Dermis blood vessel endothelial cell (primary cell): ENCODE data around the gene TEX35. TPM values are rescaled to one million over a fixed set of nuclear protein-coding genes. Genes with fewer than 3 reads are reported as not detected.
A peak's percentile ranks its signal among the peaks of the same experiment; 100 is the strongest.
"Not testable (repeated sequence)": the region's sequence is repeated elsewhere in the genome, so short reads cannot be mapped to it uniquely, and the experiment has no call there.

Experiments
- DNase-seq: peaks from one replicate; pipeline ENCODE4 v3.0.0; 2010
- total RNA-seq: library from RNA; depleted of rRNA; stranded (reverse); fragments of >200 nt; gene quantifications from 2 replicates; pipeline ENCODE4 v1.2.3, GENCODE V29; 2014

Gene TEX35
- total RNA-seq, 1 donor from 2014 or later, result not detected

DNA sequence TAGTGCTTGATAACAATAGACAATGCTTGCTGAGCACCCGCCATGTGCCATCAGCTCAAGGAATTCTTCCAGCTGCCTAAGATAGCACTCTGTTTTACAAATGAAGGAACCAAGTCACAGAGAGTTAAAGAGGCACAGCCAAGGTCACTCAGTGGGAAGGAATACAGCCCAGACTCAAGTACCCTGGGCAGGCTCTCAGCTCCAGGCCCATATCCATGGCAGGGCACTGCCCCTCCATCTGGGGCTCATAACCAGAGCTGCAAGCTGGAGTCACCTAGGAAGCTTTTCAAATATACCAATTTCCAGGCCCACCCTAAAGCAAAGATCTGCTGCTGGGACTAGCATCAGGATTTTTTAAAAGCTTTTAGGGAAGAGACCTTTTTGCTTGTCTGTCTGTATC, 17.8 kb upstream of the TEX35 start:
- no peak for DNase-seq

- DNase-seq, result no peak
Observed at GRCh38 chr1:178495741-178496409, 17.0 kb upstream of the TEX35 start.

DNA sequence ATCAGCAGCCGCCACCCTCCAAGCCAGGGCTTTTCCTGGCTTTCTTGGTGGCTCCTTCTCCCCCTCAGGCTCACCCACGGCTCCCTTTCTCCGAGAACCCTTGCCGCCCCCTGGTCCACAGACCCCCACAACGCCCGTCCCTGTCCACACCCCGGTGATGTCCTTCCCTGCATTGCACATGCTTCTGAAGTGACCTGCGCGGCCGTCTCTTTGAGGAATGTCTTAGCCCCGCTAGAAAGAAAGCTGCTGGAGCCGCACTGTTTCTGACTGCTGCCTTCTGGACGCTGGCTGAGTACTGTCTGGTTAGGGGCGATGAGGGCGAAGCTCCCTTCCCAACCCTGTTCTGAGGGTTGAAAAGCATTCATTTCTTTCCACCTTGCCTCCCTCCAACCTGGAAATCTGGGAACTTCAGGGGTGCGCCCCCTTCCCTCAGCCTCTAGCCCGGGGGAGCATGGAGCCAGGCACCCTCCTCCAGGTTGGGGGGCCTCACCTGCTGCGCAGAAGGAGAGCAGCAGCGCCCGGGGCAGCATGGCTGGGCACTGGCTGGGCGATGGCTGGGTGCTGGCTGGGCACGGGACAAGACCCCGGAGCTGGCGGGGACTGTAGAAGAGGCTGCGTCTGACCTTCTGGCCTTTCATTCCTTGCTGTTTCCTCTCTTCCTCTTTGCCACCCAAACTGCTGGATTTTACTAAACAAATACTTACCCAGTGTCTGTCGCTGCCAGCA, 16.3 kb upstream of the TEX35 start, which contains the start of gene CLEC20A:
Gene CLEC20A (minus strand): TSS at position 555 of the 726 bp plus-strand sequence. CDS start 25 bp downstream, at position 530.
- no peak for DNase-seq

- no peak for DNase-seq
Observed at GRCh38 chr1:178497903-178498478, 14.9 kb upstream of the TEX35 start.

DNA sequence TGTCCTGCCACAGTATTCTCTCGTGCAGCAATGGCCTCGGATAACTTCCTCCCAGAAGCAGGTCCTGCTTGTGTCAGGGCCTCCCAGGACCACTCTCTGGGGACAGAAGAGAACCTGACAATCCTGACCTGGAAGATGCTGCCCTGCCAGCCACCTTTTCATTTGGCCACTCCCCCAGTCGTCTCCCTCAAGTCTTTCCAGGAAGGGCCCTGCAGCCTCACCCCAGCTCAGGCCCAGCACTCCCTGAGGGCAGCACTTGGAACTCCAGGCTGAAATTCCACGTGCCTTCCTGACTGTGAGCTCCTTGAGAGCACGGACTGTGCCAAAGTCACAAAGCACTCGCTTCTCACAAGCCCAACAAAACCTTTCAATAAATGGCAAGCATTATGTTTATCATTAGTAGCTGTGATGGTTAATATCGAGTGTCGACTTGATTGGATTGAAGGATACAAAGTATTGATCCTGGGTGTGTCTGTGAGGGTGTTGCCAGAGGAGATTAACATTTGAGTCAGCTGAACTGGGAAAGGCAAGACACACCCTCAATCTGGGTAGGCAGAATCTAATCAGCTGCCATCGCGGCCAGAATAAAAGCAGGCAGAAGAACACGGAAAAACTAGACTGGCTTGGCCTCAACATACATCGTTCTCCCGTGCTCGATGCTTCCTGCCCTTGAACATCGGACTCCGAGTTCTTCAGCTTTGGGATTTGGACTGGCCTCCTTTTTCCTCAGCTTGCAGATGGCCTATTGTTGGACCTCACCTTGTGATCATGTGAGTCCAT, 13.8 kb upstream of the TEX35 start:
- no peak for DNase-seq

GRCh38 chr1:178500091-178500770, 12.7 kb upstream of the TEX35 start:
- DNase-seq, result peak; percentile 25

DNA sequence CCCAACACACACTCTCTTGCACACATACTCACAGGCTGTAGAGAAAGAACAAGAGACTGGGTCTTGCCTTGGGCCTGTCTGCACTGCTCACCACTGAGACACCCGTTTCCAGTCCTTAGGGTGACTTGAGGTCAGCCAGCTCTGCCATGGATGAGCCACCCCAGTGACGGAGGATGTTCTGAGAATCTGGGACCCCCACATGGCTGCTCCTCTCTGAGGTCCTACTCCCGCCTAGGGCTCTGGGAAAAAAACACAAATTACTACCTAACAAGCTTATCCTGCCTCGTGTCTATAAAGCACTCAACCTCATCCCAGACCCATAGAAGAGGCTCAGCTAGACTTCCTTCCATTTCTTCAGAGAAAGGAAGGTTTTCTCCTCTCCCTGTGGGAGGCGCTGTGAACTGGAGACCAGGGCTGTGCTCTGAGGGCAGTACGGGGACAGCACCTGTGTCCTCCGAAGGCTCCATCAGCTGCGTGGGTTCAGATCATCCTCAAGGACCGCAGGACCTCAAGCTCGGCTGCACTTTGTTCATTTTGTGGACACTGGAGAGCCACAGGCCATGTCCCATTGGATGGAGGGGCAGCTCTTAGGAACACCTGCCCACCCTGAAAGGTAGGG, 11.9 kb upstream of the TEX35 start:
- DNase-seq, result no peak

GRCh38 chr1:178501705-178502329, 11.1 kb upstream of the TEX35 start:
- peak; percentile 86 for DNase-seq

- DNase-seq, result no peak
Observed at GRCh38 chr1:178502330-178502714, 10.6 kb upstream of the TEX35 start.

- no peak for DNase-seq
Observed at GRCh38 chr1:178502856-178503255, 10.1 kb upstream of the TEX35 start.

DNA sequence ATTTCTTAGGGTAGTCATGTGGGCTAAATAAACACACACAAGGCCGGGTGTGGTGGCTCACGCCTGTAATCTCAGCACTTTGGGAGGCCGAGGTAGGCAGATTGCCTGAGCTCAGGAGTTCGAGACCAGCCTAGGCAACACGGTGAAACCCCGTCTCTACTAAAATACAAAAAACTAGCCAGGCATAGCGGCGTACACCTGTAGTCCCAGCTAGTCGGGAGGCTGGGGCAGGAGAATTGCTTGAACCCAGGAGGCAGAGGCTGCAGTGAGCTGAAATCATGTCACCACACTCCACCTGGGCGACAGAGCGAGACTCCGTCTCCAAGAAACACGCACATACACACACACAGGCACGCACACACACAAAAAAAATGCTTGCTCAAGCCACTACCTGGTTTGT, 9.6 kb upstream of the TEX35 start:
- not testable (repeated sequence) for DNase-seq

DNA sequence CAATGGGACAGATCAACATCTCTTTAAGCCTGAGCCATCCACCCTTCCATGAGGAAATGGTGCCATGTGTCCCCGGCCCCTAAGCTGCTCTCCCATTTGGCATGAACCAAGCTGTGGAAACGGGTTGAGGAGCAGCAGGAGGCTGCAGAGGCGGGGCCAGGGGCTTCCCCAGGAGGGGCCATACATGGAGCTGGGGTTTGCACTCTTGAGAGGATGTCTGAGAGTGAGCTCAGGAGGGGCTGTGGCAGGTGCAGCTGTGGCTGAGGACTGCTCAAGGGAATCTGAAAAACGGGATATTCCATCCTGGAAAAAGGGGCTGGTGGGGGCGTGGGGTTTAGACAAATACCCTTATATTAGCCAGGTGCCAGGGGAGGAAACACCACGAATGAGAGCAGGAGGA, 9.1 kb upstream of the TEX35 start:
- no peak for DNase-seq

DNA sequence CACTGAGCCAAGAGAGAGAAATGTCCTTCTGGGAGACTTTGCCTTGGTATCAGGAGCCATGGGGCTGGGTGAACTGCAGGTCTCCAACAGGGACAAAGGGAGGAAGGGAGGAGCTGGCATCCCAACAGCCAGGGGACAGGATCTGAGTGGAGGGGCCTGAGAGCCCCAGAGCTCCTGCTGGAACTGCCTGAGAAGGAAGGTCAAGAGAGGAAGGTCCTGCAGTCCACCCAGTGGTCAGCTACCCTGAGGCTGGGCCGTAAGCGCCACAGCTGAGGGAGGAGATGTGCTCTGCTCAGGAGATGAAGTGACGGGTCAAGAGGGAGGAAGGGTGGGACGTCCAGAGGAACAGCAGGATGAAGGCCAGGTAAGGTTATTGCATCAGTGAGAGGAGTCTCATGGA, 8.6 kb upstream of the TEX35 start:
- DNase-seq, result no peak

DNA sequence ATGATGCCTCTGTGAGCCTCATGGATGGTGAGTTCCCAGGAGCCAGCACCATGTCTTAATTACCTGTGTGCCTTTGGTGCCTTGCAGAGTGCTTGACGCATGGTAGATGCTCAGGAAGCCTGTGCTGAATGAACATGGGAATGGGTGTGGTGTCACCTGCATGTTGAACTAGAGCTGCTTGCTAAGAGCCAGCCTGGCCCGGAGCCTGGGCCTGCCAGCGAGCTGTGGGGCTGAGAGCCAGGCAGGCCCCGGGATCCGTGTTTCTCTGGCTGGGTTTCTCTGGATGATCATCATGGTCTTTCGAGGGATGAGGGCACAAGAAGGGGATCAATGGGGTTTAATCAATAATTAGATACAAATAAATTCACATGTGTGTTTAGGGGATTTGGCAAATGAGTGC, 6.7 kb upstream of the TEX35 start:
- no peak for DNase-seq

DNA sequence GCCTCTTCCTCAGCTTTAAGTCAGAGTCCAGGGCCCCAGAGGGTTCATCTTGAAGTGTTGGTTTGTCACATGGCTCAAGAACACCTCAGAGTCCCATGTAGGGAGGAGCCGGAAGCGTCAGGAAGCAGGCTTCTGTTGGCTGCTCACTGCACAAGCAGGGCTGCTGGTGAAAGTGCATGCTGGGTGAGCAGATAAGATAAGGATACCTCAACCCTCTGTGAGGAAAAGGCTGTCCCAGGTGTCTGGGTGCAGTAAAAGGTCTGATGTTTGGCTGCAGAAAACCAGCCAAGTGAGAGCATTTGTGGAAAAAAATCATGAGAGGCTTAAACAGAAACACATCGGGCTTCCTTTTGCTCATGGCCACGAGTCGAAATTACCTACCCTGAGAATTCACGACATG, 6.2 kb upstream of the TEX35 start:
- DNase-seq, result no peak

- DNase-seq, result no peak
Observed at GRCh38 chr1:178509414-178510007, 3.4 kb upstream of the TEX35 start.

DNA sequence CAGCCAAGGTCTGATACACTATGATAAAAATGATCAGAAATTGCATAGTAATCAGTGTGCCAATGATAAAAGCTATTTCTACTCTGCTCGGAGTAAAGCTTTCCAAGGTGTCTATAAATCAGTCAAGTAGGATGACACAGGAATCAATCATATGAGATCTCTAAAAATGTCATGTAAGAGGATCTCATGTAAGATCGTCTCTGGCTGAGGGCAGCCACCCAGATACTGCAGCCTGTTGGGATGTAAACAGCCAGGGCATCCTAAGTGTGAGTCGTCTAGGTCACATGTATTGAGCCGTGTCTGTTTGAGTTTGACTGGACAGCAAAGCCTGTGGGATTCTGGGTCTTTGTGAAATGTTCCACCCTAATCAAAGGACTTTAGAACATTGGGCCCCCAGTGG, 2.8 kb upstream of the TEX35 start:
- DNase-seq, result no peak

- peak; percentile 7 for DNase-seq
Observed at GRCh38 chr1:178513278-178513983, 522 bp downstream of the TEX35 start.

- DNase-seq, result no peak
Observed at GRCh38 chr1:178516110-178516509, 3.2 kb downstream of the TEX35 start.

- no peak for DNase-seq
Observed at GRCh38 chr1:178518894-178519293, 6.0 kb downstream of the TEX35 start.

DNA sequence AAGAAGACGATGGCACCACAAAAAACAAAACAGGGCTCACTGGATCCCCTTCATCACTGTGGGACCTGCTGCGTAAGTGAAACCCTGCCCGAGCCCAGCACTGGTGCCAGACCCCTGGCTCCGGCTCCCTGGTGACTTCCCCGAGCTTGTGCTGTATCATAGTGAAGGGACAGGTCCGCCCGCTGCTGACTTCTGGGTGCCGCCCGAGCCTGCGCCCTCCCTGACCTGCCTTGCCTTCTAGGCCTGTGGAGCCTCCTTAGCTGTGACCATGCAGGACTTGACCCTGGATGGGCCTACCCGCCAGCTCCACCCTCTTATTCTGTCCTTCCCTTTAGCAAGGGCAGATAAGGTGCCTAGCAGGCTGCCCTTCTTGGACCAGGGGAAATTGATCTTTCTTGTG, 7.9 kb downstream of the TEX35 start:
- DNase-seq, result no peak
